Natural killer cell treated with Interleukin-12 subunit alpha and Interleukin-12 subunit beta and Interleukin-15 and Interleukin-18, amount 100 ng/mL, for 72 hours (primary cell): ENCODE results near the gene HSF4. TPM values are rescaled to one million over a fixed set of nuclear protein-coding genes. Genes with fewer than 3 reads are reported as not detected.
A peak's percentile ranks its signal among the peaks of the same experiment; 100 is the strongest.

Experiments
- ATAC-seq, 2 donors: fragments of 150-1000 bp; cut with Tn5 transposase in 1 of 2; sonication (Bioruptor Pico), chemical (Tn5 transposase) in 1 of 2; 2 replicates each; pipeline ENCODE4 v1.10.0; 2021
- DNase-seq: peaks from one replicate; pipeline ENCODE4 v3.0.0; 2022; ENCODE audit warnings: low spot score
- H3K27ac Mint-ChIP-seq, 2 donors: 1 replicate in 1 of 2; 2 replicates in 1 of 2; pipeline ENCODE4 v1.8.0; 2022; ENCODE audit warnings: mixed read lengths in 2 of 2, mild to moderate bottlenecking in 1 of 2, moderate library complexity in 1 of 2
- H3K27me3 Mint-ChIP-seq, 2 donors: 1 replicate in 1 of 2; 2 replicates in 1 of 2; pipeline ENCODE4 v1.8.0; 2022; ENCODE audit warnings: mixed read lengths in 2 of 2
- H3K36me3 Mint-ChIP-seq: one replicate; pipeline ENCODE4 v1.8.0; 2022; ENCODE audit warnings: mixed read lengths
- H3K4me1 Mint-ChIP-seq, 2 donors: 1 replicate in 1 of 2; 2 replicates in 1 of 2; pipeline ENCODE4 v1.8.0; 2022; ENCODE audit warnings: low read depth in 2 of 2, mixed read lengths in 2 of 2, mild to moderate bottlenecking in 1 of 2
- H3K4me3 Mint-ChIP-seq: one replicate; pipeline ENCODE4 v1.8.0; 2022; ENCODE audit warnings: mixed read lengths
- H3K9me3 Mint-ChIP-seq: 2 replicates; pipeline ENCODE4 v1.8.0; 2022; ENCODE audit warnings: mixed read lengths
- total RNA-seq, 2 donors: library from RNA; stranded (reverse); gene quantifications; one replicate each; pipeline ENCODE4 v1.2.3, GENCODE V29; 2022

HSF4 gene
- total RNA-seq, 2 donors from 2014 or later = 17.2 to 19.4 TPM

DNA sequence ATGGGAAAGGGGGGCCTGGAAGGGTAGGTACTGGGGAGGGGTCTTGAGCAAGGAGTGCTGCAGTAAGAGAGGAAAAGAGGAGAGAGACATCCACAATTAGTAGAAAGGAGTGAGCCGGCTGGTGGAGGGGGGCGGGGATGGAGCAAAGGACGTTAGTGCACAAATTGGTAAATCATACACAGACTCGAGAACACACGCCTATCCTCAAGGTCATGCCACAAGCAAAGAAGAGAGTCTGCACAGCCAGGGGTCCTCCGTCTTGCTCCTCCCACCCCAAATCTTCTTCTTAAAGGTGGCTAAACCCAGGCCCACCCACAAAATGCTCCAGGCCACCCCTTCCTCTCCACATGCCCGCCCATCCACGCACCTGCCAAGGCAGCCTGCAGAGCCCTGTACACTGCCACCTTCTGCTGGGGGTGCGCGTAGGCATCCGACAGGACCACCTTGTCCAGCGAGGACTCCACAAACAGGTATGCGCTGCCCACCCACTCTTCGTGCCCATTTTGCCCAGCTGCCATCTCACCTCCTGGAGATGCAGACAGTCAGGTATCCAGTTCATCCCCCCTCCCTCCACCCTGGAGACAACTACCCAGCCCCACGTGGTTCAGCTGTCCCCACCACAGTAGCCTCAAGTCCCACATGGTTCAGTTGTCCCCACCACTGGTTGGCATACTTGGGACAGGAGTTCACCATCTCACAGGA is 8.3 kb upstream of the HSF4 start:
- Mint-ChIP-seq H3K27me3 (peaks cover 7 to 11% of the 10 kb centered on the region in 2 donors), H3K4me1 (peaks cover 34 to 48% of the 10 kb centered on the region in 2 donors), H3K9me3 (no peaks in the 10 kb centered on the region), H3K4me3 (no peak overlapping the region), H3K27ac (no peak overlapping the region), H3K36me3 (no peaks in the 10 kb centered on the region)
- no peak for DNase-seq
- ATAC-seq = no peak

DNA sequence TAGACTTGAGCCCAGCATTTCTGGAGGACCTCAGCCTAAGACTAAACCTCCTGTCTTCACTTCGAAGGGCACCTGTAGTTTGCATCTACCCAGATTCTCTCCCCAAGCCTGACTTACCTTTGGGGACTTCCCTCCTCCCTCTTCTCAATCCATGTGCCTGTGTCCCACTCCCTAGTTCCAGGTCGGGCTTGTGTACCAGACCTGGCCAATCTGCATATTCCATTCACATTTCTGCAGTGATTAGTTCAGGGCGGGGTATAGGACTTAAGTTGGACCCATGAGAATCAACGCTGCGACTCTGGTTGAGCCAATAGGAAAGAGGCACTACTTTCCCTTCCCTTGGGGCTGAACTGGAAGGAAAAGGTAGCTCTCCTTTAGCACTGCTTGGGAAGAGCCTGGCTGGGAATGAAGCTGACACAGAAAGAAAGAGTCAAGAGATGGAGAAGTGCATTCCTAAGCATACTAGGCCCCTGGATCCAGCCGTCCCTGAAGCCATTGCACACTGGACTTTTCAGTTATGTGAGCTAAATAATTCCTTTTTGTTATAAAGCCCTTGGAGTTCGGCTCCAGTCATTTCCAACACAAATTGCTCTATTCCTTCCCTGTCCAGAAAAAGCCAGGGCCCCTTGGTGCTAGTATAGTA is 7.3 kb upstream of the HSF4 start:
- peak overlapping the region; percentile 92 for H3K4me3 Mint-ChIP-seq
- H3K27ac Mint-ChIP-seq = peak overlapping the region; percentile 98 to 99
- peaks cover 34 to 50% of the 10 kb centered on the region in 2 donors for H3K4me1 Mint-ChIP-seq
- H3K9me3 Mint-ChIP-seq = no peaks in the 10 kb centered on the region
- no peaks in the 10 kb centered on the region for H3K36me3 Mint-ChIP-seq
- peaks cover 7 to 9% of the 10 kb centered on the region in 2 donors for H3K27me3 Mint-ChIP-seq
- ATAC-seq = no peak
- no peak for DNase-seq

DNA sequence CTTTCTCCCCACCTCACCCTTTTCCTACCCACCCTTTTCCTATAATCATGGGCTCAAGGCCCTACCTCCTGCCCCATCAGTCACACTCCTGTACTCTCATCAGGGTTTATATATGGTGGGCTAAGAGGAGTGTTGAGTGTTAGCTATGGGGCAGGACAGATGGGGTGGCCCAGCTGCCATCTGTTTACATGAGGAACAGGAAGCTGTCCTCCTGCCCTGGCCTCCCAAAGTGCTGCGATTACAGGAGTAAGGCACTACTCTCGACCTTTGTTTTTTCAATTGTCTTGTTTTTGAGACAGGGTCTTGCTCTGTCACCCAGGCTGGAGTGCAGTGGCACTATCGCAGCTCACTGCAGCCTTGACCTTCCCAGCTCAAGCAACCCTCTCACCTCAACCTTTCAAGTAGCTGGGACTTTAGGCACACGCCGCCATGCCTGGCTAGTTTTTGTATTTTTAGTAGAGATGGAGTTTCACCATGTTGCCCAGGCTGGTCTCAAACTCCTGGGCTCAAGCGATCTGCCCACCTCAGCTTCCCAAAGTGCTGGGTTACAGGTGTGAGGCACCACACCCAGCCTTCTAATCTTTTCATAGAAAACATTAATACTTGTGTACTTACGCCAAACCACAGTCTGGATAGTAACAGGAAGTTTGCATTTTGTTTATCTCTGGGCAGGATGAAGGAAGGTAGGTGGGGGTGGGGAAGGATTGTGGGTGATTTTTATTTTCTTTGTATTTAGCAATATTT is 6.5 kb upstream of the HSF4 start:
- H3K4me1 Mint-ChIP-seq = peaks cover 30 to 46% of the 10 kb centered on the region in 2 donors
- DNase-seq (no peak), ATAC-seq (no peak)
- peak overlapping the region; percentile 92 for H3K4me3 Mint-ChIP-seq
- no peaks in the 10 kb centered on the region for H3K36me3 Mint-ChIP-seq
- H3K27ac Mint-ChIP-seq = peak overlapping the region; percentile 98 to 99
- H3K9me3 Mint-ChIP-seq = no peaks in the 10 kb centered on the region
- peaks cover 1 to 6% of the 10 kb centered on the region in 2 donors for H3K27me3 Mint-ChIP-seq

DNA sequence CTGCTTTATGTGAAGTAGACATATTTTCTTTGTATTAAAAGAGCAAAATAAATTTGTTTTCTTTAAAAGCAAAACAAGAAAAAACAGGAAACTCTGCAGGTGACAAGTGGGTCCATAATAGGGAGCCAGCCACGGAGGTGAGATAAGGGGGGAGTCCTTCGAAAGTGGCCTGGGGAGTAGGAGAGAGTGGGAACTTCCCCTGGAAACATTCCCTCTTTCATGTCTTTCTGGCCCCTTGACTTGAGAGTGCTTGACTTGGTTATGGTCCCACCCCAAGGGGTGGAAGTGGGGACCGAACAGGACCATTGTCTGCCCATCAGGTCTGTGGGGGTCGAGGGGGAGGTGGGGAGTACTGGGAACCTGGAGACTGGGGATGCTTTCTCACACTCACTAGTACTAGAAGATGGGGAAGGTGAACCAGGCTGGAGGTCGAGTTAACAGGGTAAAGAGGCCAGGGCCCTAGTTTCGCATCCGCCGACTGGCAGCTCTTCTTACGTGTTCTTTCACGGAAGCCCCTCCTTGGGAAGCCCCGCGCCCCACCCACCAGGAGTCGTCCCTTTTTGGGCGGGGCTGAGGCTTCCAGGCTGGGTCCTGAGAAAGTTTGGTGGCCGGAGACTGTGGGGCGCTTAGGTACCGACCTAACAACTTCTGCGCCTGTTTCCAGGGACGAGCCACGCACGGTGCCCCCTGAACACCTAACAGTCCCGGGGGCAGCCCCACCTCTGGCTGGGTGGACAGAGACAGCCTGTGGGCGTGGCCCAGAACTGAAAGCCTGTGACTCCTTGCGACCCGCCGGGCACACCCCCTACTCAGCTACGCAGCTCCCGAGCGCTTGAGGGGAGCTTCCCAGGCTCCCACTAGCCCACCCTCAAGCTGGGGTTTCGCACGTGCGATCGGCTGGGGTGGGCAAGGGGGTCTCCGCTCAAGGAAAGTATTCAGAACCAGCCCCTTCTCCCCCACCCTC is 5.6 kb upstream of the HSF4 start:
- Mint-ChIP-seq H3K9me3 (no peaks in the 10 kb centered on the region), H3K4me3 (peak overlapping the region; percentile 92), H3K4me1 (peaks cover 27 to 40% of the 10 kb centered on the region in 2 donors), H3K27ac (peak overlapping the region; percentile 98 to 99), H3K27me3 (peaks cover 0 to 4% of the 10 kb centered on the region in 2 donors), H3K36me3 (no peaks in the 10 kb centered on the region)
- DNase-seq (peak; percentile 93), ATAC-seq (peak; percentile 65 to 79)

DNA sequence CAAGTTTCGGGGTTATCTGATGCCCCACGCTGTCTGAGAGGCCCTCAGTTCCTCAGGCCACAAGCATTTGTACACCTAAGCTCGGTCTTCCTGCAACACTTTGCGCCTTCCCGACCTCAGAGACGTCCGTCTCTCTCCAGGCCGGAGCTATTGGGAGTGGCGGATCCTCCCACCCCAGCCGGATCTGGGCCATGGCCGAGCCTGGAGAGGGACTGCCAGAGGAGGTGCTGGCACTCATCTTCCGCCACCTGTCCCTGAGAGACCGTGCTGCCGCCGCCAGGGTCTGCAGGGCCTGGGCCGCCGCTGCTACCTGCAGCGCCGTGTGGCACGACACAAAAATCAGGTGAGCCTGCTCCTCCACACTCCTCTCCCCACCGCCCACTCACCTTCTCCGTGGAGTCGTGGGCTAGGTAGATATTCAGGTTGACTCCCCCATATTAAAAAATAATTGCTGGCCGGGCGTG is 2.9 kb upstream of the HSF4 start:
- Mint-ChIP-seq H3K27ac (no peak overlapping the region), H3K4me3 (no peak overlapping the region), H3K4me1 (peaks cover 27 to 45% of the 10 kb centered on the region in 2 donors), H3K36me3 (no peaks in the 10 kb centered on the region), H3K9me3 (no peaks in the 10 kb centered on the region), H3K27me3 (peaks cover 5 to 9% of the 10 kb centered on the region in 2 donors)
- DNase-seq (no peak), ATAC-seq (no peak)

DNA sequence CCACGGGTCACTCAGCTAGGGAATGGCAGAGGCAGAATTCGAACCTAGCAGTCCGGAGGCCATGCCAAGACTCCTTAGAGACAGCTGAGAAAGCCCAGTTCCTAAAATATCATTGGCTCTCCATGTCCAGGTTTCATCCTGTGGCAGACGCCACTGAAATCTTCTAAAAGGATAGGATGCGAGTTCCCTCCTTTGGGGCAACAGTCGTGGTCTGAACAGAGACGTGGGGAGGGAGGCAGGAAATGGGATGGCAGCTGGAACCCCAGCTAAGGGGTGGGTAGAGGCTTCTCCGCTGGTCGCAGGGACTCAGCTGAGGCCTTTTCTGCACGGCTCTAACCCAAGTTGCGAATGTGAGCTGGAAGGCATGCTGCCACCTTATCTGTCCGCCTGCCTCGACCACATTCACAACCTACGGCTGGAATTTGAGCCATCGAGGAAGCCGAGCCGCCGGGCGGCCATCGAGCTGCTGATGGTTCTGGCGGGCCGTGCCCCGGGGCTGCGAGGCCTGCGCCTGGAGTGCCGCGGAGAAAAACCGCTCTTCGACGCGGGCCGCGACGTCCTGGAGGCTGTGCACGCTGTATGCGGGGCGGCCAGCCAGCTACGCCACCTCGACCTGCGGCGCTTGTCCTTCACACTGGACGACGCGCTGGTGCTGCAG is 1.9 kb upstream of the HSF4 start:
- H3K27me3 Mint-ChIP-seq = peaks cover 9 to 12% of the 10 kb centered on the region in 2 donors
- no peaks in the 10 kb centered on the region for H3K36me3 Mint-ChIP-seq
- H3K9me3 Mint-ChIP-seq = no peaks in the 10 kb centered on the region
- peaks cover 18 to 36% of the 10 kb centered on the region in 2 donors for H3K4me1 Mint-ChIP-seq
- no peak overlapping the region for H3K27ac Mint-ChIP-seq
- ATAC-seq (no peak), DNase-seq (no peak)
- no peak overlapping the region for H3K4me3 Mint-ChIP-seq

DNA sequence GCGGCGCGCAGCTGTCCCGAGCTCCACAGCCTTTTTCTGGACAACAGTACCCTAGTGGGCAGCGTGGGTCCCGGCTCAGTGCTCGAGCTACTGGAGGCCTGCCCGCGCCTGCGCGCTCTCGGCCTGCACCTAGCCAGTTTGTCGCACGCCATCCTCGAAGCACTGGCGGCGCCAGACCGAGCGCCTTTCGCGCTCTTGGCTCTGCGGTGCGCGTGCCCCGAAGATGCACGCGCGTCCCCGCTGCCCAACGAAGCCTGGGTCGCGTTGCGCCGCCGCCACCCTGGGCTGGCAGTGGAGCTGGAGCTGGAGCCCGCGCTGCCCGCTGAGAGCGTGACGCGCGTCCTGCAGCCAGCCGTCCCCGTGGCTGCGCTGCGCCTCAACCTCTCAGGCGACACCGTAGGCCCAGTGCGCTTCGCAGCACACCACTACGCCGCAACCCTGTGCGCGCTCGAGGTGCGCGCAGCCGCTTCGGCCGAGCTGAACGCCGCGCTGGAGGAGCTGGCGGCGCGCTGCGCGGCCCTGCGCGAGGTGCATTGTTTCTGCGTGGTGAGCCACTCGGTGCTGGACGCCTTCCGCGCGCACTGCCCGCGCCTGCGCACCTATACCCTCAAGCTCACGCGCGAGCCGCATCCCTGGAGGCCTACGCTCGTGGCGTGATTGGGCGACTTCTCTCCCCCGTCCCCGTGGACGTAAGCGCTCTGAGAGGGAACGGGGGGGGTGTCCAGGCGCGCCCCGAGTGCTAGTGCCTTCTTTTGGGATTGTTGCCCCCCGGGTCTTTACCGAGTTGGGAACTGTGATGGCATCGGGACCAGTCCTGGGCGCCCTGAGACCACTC is 1.2 kb upstream of the HSF4 start:
- Mint-ChIP-seq H3K4me3 (peak overlapping the region; percentile 44), H3K9me3 (no peaks in the 10 kb centered on the region), H3K27me3 (peaks cover 14 to 15% of the 10 kb centered on the region in 2 donors), H3K36me3 (no peaks in the 10 kb centered on the region), H3K27ac (no peak overlapping the region), H3K4me1 (peaks cover 11 to 29% of the 10 kb centered on the region in 2 donors)
- DNase-seq = no peak
- ATAC-seq = no peak

DNA sequence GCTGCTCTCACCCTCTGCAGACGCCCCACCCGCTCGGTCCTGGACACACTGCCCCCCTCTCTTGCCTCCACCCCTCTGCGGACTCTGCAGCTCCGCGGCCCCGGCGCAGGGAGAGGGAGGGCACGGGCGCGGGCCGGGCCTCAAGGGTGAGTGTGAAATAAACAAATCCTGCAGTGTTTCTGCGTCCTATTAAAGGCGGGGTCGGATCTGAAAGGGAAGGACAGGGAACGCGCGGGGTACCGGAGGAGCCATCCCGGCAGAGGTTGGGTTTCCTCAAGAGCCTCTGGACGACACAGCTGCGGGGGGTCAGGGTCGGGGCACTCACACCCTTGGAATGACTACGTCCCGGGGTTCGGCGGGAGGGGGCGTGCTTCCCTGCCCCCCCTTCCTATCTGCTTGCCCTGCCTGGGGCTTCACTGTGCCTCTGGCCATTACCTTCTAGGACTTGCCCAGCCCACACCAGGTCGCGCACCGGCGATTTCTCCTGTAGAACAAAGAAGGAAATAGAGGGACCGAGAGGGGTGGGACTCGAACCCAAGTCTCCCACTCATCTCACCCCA is 466 bp upstream of the HSF4 start:
- DNase-seq = no peak
- H3K4me3 Mint-ChIP-seq = peak overlapping the region; percentile 44
- H3K27ac Mint-ChIP-seq = no peak overlapping the region
- H3K4me1 Mint-ChIP-seq = peaks cover 5 to 23% of the 10 kb centered on the region in 2 donors
- H3K9me3 Mint-ChIP-seq = no peaks in the 10 kb centered on the region
- no peak for ATAC-seq
- no peaks in the 10 kb centered on the region for H3K36me3 Mint-ChIP-seq
- peaks cover 16 to 18% of the 10 kb centered on the region in 2 donors for H3K27me3 Mint-ChIP-seq

DNA sequence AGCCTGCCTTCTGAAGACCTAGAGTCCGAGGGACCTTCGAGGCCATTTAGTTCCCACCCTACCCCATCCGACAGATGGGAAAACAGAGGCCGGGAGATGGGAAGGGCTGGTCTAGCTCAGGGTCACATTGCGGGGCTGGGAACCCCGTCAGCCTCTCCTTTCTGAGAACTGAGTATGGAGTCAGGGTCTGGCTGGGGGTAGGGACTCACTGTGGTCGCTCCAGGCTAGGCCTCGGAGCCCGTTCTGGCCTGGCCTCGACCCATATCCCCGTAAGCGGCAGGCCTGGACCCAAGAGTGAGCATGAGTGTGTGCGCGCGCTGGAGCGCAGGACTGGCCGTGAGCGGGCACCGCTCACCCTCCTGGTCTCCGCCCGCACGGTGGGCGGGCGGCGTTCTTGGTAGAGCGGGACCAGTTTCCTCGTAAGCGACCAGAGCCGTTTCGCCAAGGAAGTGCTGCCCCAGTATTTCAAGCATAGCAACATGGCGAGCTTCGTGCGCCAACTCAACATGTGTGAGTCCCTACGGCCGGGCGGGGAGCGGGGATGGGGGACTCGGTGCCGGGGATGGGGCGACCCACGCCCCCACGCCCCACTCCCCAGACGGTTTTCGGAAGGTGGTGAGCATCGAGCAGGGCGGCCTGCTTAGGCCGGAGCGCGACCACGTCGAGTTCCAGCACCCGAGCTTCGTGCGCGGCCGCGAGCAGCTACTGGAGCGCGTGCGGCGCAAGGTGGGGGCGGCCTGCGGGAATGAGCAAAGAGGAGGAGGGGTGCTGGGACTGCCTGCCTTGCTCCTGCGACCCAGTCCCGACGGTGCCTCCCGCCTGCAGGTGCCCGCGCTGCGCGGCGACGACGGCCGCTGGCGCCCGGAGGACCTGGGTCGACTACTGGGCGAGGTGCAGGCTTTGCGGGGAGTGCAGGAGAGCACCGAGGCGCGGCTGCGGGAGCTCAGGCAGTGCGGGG is 855 bp downstream of the HSF4 start:
- DNase-seq (no peak), ATAC-seq (no peak)
- Mint-ChIP-seq H3K27ac (no peak overlapping the region), H3K9me3 (no peaks in the 10 kb centered on the region), H3K36me3 (no peaks in the 10 kb centered on the region), H3K27me3 (peaks cover 19 to 24% of the 10 kb centered on the region in 2 donors), H3K4me1 (peaks cover 11 to 30% of the 10 kb centered on the region in 2 donors), H3K4me3 (peak overlapping the region; percentile 32)

DNA sequence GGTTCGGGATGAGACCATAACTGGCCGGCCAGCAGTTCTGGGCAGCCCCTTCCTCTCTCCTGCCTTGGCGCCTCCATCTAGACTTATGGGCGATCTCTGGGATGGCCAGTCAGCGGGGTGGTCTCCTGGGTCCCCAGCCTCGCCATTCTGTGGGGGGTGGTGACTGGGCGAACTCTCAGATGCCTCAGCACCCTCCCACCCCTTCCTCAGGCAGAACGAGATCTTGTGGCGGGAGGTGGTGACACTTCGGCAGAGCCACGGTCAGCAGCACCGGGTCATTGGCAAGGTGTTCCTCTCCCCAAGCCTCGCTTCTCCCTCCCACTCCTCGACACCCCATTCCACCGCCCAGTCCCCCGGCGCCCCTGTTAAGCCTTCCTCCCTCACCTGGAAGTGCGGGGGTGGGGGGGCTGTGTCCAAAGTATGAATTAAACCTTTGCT is 1.6 kb downstream of the HSF4 start:
- Mint-ChIP-seq H3K36me3 (no peaks in the 10 kb centered on the region), H3K9me3 (no peaks in the 10 kb centered on the region), H3K4me3 (no peak overlapping the region), H3K27me3 (peaks cover 21 to 28% of the 10 kb centered on the region in 2 donors), H3K4me1 (peaks cover 12 to 28% of the 10 kb centered on the region in 2 donors), H3K27ac (no peak overlapping the region)
- DNase-seq (no peak), ATAC-seq (no peak)

DNA sequence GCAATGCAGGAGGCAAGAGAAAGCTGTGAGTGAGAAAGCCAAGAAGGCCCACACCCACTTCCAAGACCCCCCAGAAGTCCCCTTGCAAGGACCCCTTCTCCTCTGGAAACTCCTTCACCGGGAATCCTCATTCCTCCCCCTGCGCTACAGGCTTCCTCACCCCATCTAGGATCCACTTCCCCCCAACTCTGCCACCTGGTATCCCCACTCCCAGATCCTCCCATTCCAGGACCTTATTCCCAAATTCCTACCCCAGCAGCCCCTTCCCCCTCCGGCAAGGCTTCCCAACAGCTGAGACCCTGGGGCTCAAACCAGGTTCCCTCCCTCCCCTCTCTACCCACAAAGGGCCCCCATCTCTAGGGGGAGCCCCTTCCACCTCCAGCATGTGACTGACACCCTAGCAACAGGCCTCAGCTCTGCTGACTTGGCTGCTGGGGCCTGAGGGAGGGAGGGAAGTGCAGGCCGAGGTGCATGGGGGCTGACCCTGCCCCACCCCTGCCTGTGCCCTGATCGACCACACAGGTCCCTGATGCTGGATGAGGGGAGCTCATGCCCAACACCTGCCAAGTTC is 2.1 kb downstream of the HSF4 start:
- no peak overlapping the region for H3K4me3 Mint-ChIP-seq
- peaks cover 26 to 34% of the 10 kb centered on the region in 2 donors for H3K27me3 Mint-ChIP-seq
- no peak for DNase-seq
- H3K4me1 Mint-ChIP-seq = peaks cover 16 to 32% of the 10 kb centered on the region in 2 donors
- no peak overlapping the region for H3K27ac Mint-ChIP-seq
- no peaks in the 10 kb centered on the region for H3K36me3 Mint-ChIP-seq
- H3K9me3 Mint-ChIP-seq = no peaks in the 10 kb centered on the region
- ATAC-seq = no peak
